Body of pancreas (tissue), 4 donors: ENCODE measurements around the gene COL7A1. TPM values are rescaled to one million over a fixed set of nuclear protein-coding genes. Genes with fewer than 3 reads are reported as not detected.

ENCODE experiments used
- ATAC-seq: fragments of 150-250 bp; one replicate; pipeline ENCODE4 v1.9.1; 2016
- DNase-seq, 4 donors: peaks; one replicate each; pipeline ENCODE4 v3.0.0-alpha.2; 2019
- H3K27ac ChIP-seq, 4 donors: fragments of 200-600 bp; sonication (generic); 1 replicate in 3 of 4; 2 replicates in 1 of 4; pipeline versions ENCODE4 v1.5.1 to v1.6.1; 2016 to 2019; ENCODE audit warnings: mild to moderate bottlenecking in 1 of 4, mixed read lengths in 1 of 4, moderate library complexity in 1 of 4
- H3K27me3 ChIP-seq, 2 donors: fragments of 200-600 bp; sonication (generic); one replicate each; pipeline ENCODE4 v1.6.0; 2016; ENCODE audit warnings: mild to moderate bottlenecking in 1 of 2
- H3K36me3 ChIP-seq, 2 donors: fragments of 200-600 bp; sonication (generic); replicated peaks in 1 of 2; 2 replicates each; pipeline ENCODE4 v1.5.1; 2016; ENCODE audit warnings: low read depth in 2 of 2; ENCODE audit not compliant: insufficient read depth in 1 of 2
- H3K4me1 ChIP-seq: fragments of 200-600 bp; sonication (generic); one replicate; pipeline ENCODE4 v1.6.0; 2016
- H3K4me3 ChIP-seq, 2 donors: fragments of 200-600 bp; sonication (generic); 1 replicate in 1 of 2; 2 replicates in 1 of 2; pipeline ENCODE4 v1.5.1; 2016 to 2019
- H3K9me3 ChIP-seq, 3 donors: fragments of 200-600 bp; sonication (generic); 1 replicate in 2 of 3; 2 replicates in 1 of 3; pipeline ENCODE4 v1.5.1; 2016
- POLR2A ChIP-seq, 3 donors: fragments of 450-650 bp; IDR thresholded peaks; one replicate each; pipeline ENCODE4 v1.6.1; 2016; ENCODE audit warnings: antibody characterized with exemption in 3 of 3, mild to moderate bottlenecking in 2 of 3
- WGBS, 2 donors: methylation state at CpG; one replicate each; pipeline ENCODE4 v1.1.5; 2017; 5-methylcytosine and 5-hydroxymethylcytosine counted together
- intact Hi-C: fragments of 100-400 bp; cut with DNase I; formaldehyde crosslinking; loops from one replicate; pipeline ENCODE4 v1.15.1; 2023
- total RNA-seq, 2 donors: library from RNA; depleted of rRNA; stranded (reverse); fragments of >200 nt; gene quantifications; one replicate each; pipeline ENCODE4 v1.1.0, GENCODE V29; 2016
- TF ChIP-seq, protein P1 (sequence below), 7 experiments: fragments of 450-650 bp in 4 of 7; fragments of 200-600 bp in 3 of 7; sonication (generic) in 3 of 7; IDR thresholded peaks; one replicate each; pipeline ENCODE4 v1.5.1; 2016 to 2019; ENCODE audit warnings: antibody characterized with exemption in 7 of 7

COL7A1 gene
- total RNA-seq, 2 donors from 2014 or later, result 0.52 to 2.3 TPM

DNA sequence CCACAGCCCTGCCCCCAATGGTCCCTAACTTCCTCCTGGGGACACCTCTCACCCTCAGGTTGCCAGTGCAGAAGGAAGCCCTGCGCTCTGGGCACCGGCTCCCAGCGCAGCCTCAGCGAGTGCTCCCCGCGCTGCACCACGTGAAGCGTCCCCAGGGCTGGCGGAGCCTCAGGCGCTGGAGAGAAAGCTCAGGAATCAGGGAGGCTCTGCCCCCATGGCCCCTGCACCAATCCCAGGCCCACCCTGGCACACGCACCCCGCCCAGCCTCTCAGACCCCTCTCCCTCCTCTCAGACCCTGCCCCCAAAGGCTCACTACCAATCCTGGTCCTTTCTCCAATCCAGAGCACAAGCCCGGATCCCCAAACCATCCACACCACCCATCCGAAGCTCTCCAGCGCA lies 6.9 kb downstream of the COL7A1 start:
- Histone ChIP-seq H3K36me3 (no peaks in the 10 kb centered on the region), H3K4me3 (no peak overlapping the region), H3K9me3 (no peaks in the 10 kb centered on the region), H3K4me1 (no peaks in the 10 kb centered on the region), H3K27me3 (no peaks in the 10 kb centered on the region), H3K27ac (no peak overlapping the region)
- TF ChIP-seq, protein P1, sequence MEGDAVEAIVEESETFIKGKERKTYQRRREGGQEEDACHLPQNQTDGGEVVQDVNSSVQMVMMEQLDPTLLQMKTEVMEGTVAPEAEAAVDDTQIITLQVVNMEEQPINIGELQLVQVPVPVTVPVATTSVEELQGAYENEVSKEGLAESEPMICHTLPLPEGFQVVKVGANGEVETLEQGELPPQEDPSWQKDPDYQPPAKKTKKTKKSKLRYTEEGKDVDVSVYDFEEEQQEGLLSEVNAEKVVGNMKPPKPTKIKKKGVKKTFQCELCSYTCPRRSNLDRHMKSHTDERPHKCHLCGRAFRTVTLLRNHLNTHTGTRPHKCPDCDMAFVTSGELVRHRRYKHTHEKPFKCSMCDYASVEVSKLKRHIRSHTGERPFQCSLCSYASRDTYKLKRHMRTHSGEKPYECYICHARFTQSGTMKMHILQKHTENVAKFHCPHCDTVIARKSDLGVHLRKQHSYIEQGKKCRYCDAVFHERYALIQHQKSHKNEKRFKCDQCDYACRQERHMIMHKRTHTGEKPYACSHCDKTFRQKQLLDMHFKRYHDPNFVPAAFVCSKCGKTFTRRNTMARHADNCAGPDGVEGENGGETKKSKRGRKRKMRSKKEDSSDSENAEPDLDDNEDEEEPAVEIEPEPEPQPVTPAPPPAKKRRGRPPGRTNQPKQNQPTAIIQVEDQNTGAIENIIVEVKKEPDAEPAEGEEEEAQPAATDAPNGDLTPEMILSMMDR (IDR thresholded peaks at IDR 0.05), result no peak
- TF ChIP-seq POLR2A (IDR thresholded peaks at IDR 0.05), result no peak
- ATAC-seq, result no peak
- intact Hi-C loops, result no loop called here
- no peak for DNase-seq
- WGBS, 2 donors, result 48 to 57% methylated on average over 4 to 15 of the region's 15 CpGs

DNA sequence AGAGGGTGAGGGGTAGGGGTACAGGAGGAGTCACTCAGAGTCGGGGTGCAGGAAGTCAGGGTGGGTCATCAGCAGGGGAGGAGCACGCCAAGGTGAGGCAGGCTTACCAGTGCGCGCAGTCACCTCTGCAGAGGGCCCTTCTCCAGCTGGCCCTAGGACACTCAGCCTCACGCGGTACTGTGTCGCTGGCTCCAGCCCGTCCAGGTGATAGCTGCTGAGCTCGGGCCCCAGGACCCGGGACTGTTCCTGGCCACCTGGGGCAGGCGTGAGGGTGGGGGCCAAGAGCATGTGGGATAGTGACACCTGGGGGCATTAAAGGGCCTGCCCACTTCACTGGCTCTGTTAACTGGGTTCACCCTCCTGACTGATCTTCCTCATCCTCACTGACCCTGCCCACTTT lies 7.4 kb downstream of the COL7A1 start:
- H3K4me1 ChIP-seq, result no peaks in the 10 kb centered on the region
- no peaks in the 10 kb centered on the region for H3K36me3 ChIP-seq
- H3K4me3 ChIP-seq, result no peak overlapping the region
- DNase-seq, result no peak
- intact Hi-C loops, result no loop called here
- ATAC-seq, result no peak
- WGBS, 2 donors, result 60 to 70% methylated on average over 2 to 11 of the region's 11 CpGs
- no peak overlapping the region for H3K27ac ChIP-seq
- H3K9me3 ChIP-seq, result no peaks in the 10 kb centered on the region
- H3K27me3 ChIP-seq, result no peaks in the 10 kb centered on the region
- TF ChIP-seq, protein P1 (IDR thresholded peaks at IDR 0.05), result no peak
- no peak for TF ChIP-seq POLR2A (IDR thresholded peaks at IDR 0.05)

DNA sequence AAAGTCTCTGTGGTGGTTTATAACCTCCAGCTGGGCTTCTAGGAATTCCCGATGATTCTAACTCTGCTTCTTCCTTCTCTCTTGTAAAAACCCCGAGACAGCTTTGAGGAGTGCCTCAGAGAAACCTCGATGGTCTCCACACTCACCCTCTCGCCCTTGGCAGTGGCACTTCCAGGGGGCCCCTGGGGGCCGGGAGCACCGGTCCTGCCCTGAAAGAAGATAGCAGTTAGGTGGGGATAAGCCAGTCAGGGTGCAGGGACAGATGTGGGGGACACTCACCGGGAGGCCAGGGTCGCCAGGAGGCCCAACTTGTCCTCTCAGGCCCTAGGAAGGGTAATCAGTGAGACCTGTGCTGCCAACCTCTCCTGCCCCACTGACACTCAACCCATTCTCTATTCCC lies 9.7 kb downstream of the COL7A1 start:
- H3K27ac ChIP-seq, result no peak overlapping the region
- TF ChIP-seq, protein P1 (IDR thresholded peaks at IDR 0.05), result no peak
- TF ChIP-seq POLR2A (IDR thresholded peaks at IDR 0.05), result no peak
- no peaks in the 10 kb centered on the region for H3K36me3 ChIP-seq
- no peaks in the 10 kb centered on the region for H3K4me1 ChIP-seq
- 73 to 85% methylated on average over 5 to 8 of the region's 8 CpGs for WGBS, 2 donors
- H3K4me3 ChIP-seq, result no peak overlapping the region
- no peak for DNase-seq
- no peaks in the 10 kb centered on the region for H3K9me3 ChIP-seq
- H3K27me3 ChIP-seq, result no peaks in the 10 kb centered on the region
- intact Hi-C loops, result no loop called here
- ATAC-seq, result no peak

DNA sequence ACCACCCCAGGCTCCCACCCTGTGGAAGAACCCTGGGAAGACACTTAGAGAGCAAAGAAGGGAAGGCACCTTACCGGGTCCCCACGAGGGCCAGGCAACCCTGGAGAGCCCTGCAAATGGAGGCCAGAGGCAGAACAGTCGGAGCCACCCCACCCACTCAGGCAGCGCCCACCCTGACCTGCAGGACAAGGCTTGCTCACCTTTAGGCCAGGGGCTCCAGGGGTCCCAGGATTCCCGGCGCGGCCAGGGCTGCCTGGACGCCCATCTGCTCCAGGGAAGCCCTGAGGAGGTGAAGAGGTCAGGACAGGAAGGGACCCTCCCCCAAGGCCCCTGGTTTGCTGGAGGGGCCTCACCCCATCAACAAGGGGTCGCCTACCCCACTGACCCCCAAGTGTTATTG lies 10.3 kb downstream of the COL7A1 start:
- Histone ChIP-seq H3K4me3 (no peak overlapping the region), H3K4me1 (no peaks in the 10 kb centered on the region), H3K9me3 (no peaks in the 10 kb centered on the region), H3K27ac (no peak overlapping the region), H3K36me3 (no peaks in the 10 kb centered on the region), H3K27me3 (no peaks in the 10 kb centered on the region)
- ATAC-seq, result no peak
- intact Hi-C loops, result no loop called here
- TF ChIP-seq, protein P1 (IDR thresholded peaks at IDR 0.05), result no peak
- no peak for TF ChIP-seq POLR2A (IDR thresholded peaks at IDR 0.05)
- WGBS, 2 donors, result 82 to 93% methylated on average over 3 to 8 of the region's 9 CpGs
- no peak for DNase-seq

DNA sequence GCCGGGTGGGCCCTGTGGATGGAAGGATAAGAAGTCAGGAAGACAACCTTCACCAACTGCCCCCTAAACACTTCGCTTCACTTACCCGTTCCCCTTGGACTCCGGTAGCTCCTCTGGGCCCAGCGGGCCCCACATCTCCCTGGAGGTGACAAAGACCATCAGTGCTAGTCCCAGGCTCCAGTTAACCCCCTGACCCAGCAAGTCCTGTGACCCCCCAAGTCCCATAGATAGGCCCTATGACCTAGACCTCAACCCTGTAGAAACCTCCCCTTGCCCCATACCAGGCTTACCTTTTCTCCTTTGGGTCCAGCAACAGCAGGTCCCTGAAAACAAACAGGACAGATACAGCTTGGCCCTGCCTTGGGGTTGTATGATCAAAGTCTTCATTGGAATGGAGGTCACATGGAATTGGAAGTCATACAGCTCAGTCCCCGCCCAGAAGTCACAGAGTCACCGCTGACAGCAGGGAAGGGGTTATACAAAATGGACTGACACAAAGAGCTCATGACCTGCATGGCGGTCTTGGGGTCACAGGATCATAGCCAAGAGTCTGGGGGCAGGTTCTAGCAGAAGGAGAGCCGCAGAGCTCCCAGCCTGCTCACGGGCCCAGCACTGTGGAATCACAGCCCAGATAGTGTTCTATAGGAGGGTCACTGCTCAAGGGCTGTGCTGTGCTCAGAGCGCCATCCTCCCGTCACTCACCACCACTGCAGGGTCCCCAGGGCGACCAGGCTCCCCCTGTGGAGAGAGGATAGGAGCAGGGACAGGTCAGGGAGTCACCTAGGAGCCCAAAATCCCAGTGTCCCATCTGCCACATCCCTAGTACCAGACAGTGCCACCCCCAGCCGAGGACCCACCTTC lies 13.3 kb downstream of the COL7A1 start:
- Histone ChIP-seq H3K36me3 (no peaks in the 10 kb centered on the region), H3K27ac (no peak overlapping the region), H3K4me1 (no peaks in the 10 kb centered on the region), H3K27me3 (no peaks in the 10 kb centered on the region), H3K4me3 (no peak overlapping the region), H3K9me3 (no peaks in the 10 kb centered on the region)
- WGBS, 2 donors, result 85 to 88% methylated on average over 12 to 13 of the region's 14 CpGs
- TF ChIP-seq, protein P1 (IDR thresholded peaks at IDR 0.05), result no peak
- no peak for TF ChIP-seq POLR2A (IDR thresholded peaks at IDR 0.05)
- intact Hi-C loops, result no loop called here
- ATAC-seq, result no peak
- DNase-seq, result no peak
